Upper lobe of left lung (tissue), 4 donors: ENCODE data around the gene ADCY3.

Source experiments
- EP300 ChIP-seq, 4 donors: sonication (generic); formaldehyde crosslinking; IDR thresholded peaks; one replicate each; pipeline ENCODE4 v1.5.1; 2017; ENCODE audit warnings: antibody characterized with exemption in 4 of 4, control low read depth in 2 of 4
- POLR2AphosphoS5 ChIP-seq, 2 donors: sonication (generic); formaldehyde crosslinking; IDR thresholded peaks; one replicate each; pipeline ENCODE4 v1.5.1; 2017; ENCODE audit warnings: antibody characterized with exemption in 2 of 2
- TF ChIP-seq, protein P1 (sequence below), 6 experiments: fragments of 450-650 bp in 4 of 6; fragments of 200-600 bp in 2 of 6; sonication (generic) in 2 of 6; IDR thresholded peaks; one replicate each; pipeline ENCODE4 v1.5.1; 2016 to 2019; ENCODE audit warnings: antibody characterized with exemption in 6 of 6

DNA sequence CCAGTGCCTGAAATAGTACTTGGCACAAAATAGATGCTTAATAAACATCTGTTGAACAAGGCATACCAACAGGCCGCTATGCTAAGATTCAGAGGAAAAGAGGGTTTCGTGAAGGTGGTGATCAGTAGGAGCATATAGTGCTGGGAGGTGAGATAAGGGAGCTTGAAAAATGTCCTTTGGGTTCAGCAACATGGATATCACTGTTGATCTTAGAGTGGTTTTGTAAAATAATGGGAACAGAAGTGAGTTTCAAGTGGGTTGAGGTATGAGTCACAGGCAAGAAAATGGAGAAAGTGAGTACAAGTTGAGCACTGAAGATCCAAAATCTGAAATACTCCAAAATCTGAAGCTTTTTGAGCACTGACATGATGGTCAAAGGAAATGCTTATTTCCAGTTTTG, 122.4 kb downstream of the ADCY3 start:
- TF ChIP-seq EP300 (IDR thresholded peaks at IDR 0.05): no peak
- TF ChIP-seq, protein P1, sequence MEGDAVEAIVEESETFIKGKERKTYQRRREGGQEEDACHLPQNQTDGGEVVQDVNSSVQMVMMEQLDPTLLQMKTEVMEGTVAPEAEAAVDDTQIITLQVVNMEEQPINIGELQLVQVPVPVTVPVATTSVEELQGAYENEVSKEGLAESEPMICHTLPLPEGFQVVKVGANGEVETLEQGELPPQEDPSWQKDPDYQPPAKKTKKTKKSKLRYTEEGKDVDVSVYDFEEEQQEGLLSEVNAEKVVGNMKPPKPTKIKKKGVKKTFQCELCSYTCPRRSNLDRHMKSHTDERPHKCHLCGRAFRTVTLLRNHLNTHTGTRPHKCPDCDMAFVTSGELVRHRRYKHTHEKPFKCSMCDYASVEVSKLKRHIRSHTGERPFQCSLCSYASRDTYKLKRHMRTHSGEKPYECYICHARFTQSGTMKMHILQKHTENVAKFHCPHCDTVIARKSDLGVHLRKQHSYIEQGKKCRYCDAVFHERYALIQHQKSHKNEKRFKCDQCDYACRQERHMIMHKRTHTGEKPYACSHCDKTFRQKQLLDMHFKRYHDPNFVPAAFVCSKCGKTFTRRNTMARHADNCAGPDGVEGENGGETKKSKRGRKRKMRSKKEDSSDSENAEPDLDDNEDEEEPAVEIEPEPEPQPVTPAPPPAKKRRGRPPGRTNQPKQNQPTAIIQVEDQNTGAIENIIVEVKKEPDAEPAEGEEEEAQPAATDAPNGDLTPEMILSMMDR (IDR thresholded peaks at IDR 0.05): no peak
- TF ChIP-seq POLR2AphosphoS5 (IDR thresholded peaks at IDR 0.05): no peak
